Forelimb muscle (tissue), 1 donor: ENCODE measurements around the gene PTPN1. TPM values are rescaled to one million over a fixed set of nuclear protein-coding genes. Genes with fewer than 3 reads are reported as not detected.
"Not testable (repeated sequence)": the region's sequence is repeated elsewhere in the genome, so short reads cannot be mapped to it uniquely, and the experiment has no call there.

Experiments
- DNase-seq: peaks from one replicate; pipeline ENCODE4 v3.0.0-alpha.2; 2013; ENCODE audit warnings: low read depth
- polyA plus RNA-seq: library from polyadenylated mRNA; unstranded; fragments of 120-200 nt; gene quantifications from one replicate; pipeline ENCODE4 v1.2.1, GENCODE V29; 2013; ENCODE audit not compliant: insufficient read length

Gene PTPN1
- polyA plus RNA-seq, 1 donor: 18.1 TPM

GRCh38 chr20:50532221-50532620 is 22.0 kb downstream of the PTPN1 start:
- no peak for DNase-seq

GRCh38 chr20:50533061-50533460 is 22.9 kb downstream of the PTPN1 start:
- DNase-seq: no peak

- no peak for DNase-seq
Measured at GRCh38 chr20:50533464-50533863, 23.3 kb downstream of the PTPN1 start.

- no peak for DNase-seq
Measured at GRCh38 chr20:50534567-50534966, 24.4 kb downstream of the PTPN1 start.

GRCh38 chr20:50535162-50535561 is 25.0 kb downstream of the PTPN1 start:
- DNase-seq: no peak

GRCh38 chr20:50536333-50536732 is 26.1 kb downstream of the PTPN1 start:
- no peak for DNase-seq

- DNase-seq: no peak
Measured at GRCh38 chr20:50537546-50538201, 27.5 kb downstream of the PTPN1 start.

- DNase-seq: no peak
Measured at GRCh38 chr20:50538276-50538675, 28.1 kb downstream of the PTPN1 start.

GRCh38 chr20:50539798-50540197 is 29.6 kb downstream of the PTPN1 start:
- not testable (repeated sequence) for DNase-seq

- DNase-seq: no peak
Measured at GRCh38 chr20:50540620-50541605, 30.7 kb downstream of the PTPN1 start.

- DNase-seq: no peak
Measured at GRCh38 chr20:50541606-50542041, 31.4 kb downstream of the PTPN1 start.

GRCh38 chr20:50543326-50543725 is 33.1 kb downstream of the PTPN1 start:
- DNase-seq: no peak

GRCh38 chr20:50545126-50545525 is 34.9 kb downstream of the PTPN1 start:
- DNase-seq: no peak

GRCh38 chr20:50546729-50547314 is 36.6 kb downstream of the PTPN1 start:
- DNase-seq: no peak

- DNase-seq: no peak
Measured at GRCh38 chr20:50547964-50548363, 37.8 kb downstream of the PTPN1 start.

- DNase-seq: no peak
Measured at GRCh38 chr20:50548396-50548795, 38.2 kb downstream of the PTPN1 start.

GRCh38 chr20:50550531-50550930 is 40.3 kb downstream of the PTPN1 start:
- DNase-seq: no peak

GRCh38 chr20:50551288-50551687 is 41.1 kb downstream of the PTPN1 start:
- DNase-seq: no peak

- no peak for DNase-seq
Measured at GRCh38 chr20:50552979-50553378, 42.8 kb downstream of the PTPN1 start.

- DNase-seq: no peak
Measured at GRCh38 chr20:50554694-50555579, 44.8 kb downstream of the PTPN1 start.

GRCh38 chr20:50555662-50556061 is 45.5 kb downstream of the PTPN1 start:
- no peak for DNase-seq
